GM19023 (cell line): ENCODE measurements around the gene PARD3.

ENCODE experiments used
- ATAC-seq: cut with Tn5 transposase; IDR thresholded peaks from one replicate; pipeline ENCODE4 v1.9.1; 2021; ENCODE audit warnings: mild to moderate bottlenecking, moderate library complexity; ENCODE audit not compliant: unreplicated experiment

The PARD3 gene

DNA sequence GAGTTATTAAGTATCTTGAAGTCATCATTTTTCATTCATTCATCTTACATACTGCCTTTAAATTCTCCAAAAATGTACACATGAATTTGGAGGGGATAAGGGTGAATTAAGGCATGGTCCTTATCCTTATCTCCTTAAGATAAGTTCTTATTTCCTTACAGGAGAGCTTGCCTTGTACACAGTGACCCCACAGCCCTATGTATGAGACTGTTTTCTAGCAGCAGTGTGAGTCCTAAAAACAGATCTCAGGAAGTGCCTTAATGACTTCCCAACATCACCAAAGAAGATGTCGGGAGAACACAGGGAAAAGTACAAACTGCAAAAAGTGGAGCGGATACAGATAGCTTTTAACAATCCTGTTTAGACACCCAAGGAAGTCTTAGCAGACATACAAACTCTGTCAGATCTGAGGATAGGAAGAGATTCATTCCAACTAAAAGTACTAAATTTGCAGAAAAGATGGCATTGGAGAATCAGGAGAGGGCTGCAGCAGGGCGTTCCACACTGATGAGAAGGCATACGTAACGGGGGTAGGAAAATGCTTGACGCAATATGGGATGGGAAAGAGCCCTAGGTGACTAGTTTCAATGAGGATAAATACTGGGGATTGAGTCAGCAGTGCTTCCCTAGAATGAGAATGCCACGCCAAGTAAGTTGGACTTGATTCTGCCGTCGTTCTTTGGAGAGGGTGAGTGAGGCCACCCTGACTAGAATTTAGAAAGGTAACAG lies 570.2 kb downstream of the PARD3 start:
- ATAC-seq, result no peak

DNA sequence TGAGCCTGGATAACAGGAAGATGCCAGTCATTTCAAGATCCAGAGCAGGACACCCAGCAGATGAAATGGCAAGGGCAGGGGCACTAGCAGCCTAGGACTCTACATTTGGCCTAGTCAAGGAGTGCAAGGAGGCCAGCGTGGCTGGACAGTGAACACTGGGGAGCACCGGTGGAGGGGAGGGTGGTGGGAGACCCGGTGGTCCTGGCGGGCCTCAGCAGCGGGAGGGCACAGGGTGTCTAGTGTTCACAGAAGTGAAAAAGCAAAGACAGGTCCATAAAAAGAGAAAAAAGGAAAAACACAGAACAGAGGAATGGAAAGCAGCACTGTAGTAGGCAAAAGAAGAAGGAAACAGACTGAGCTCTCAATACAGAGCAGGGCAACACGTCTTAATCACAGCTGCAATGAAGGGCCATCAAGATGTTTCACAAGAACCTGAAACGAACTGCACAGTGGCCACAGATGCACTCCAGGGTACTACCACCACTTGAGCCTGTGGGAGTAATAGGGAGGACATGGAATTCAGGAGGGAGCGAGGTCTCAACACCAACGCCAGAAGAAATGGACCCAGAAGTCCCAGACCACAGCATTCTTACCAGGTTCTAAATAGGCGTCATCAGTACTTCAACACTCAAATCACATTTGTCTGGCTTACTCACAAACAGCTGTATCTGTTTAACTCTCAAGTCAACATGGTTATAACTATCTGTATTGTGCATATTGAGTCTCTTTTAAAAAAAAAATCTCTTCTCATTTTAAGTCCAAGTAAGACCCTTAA lies 573.7 kb downstream of the PARD3 start:
- ATAC-seq, result no peak

DNA sequence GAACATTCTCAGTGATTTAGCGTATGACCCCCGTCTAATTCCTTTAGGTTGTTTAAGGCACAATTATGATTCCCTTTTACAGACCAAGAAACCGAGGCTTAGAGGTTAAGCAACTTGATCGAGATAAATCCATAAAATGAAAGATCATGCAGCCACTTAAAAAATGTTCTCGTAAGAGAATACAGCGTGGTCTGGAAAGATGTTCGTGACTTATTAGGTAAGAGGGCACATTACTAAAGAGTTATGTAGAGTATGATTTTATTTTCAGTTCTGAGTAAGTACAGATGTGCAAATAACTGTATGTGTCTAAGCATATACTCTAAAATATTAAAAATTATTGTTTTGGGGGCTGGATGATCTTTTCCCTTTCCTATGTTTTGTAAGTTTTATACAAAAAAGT lies 575.1 kb downstream of the PARD3 start:
- ATAC-seq, result no peak

GRCh38 chr10:34237898-34238455 lies 577.1 kb downstream of the PARD3 start:
- no peak for ATAC-seq

GRCh38 chr10:34236931-34237330 lies 578.2 kb downstream of the PARD3 start:
- ATAC-seq, result no peak

- ATAC-seq, result no peak
Measured at GRCh38 chr10:34235164-34235832, 579.8 kb downstream of the PARD3 start.

- no peak for ATAC-seq
Measured at GRCh38 chr10:34232481-34232880, 582.6 kb downstream of the PARD3 start.

DNA sequence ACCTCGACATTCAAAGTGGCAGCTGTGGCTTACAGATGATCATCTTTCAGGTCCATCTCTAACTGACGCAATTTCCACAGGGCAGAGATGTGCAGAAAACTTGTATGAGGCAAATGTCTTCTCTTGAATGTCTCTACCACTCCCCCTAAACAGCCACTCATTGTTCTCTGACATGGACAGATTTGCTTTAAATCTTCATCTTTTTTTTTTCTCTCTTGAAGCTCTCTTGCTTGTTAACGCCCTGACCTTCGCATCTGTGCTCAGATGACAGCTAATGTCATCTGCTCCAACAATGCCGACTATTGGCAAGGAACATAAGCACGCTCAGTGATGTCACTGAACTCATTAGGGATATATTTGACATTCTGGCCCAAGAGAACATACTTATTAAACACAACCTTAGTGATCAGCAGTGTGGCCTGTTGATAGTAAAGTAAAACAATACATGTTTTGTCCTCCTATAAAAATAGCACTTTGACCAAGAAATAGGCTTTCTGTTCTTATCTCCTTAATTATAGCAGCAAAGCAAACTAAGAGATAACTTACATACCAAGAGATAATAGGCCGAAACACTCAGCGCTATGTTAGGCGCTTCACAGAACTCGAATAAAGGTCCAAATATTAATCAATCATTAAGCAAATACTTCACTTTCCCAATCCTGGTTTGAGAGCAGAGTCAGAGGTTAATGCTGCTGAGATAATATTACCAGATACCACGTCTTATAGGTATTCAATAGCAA lies 583.5 kb downstream of the PARD3 start:
- ATAC-seq, result no peak

- no peak for ATAC-seq
Measured at GRCh38 chr10:34229917-34230316, 585.2 kb downstream of the PARD3 start.

- ATAC-seq, result no peak
Measured at GRCh38 chr10:34228066-34228465, 587.0 kb downstream of the PARD3 start.

GRCh38 chr10:34224639-34225038 lies 590.5 kb downstream of the PARD3 start:
- ATAC-seq, result no peak

DNA sequence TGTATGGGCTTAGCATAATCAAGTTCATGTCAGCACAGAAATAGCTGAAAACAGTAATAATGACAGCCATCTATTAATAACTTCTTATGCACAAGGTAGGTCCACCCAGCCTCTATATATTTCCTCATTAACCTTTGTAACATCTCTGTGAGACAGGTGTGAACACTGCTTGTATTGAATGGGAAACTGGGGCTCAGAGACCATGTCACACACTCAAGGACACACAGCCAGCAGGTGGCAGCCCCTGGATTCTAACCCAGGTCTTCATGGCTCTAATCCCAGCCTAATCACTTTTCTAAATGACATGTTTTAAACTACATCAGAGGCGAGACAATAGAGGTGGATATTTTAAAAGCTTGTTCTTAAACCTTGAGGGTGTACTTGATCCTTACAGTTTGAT lies 591.4 kb downstream of the PARD3 start:
- no peak for ATAC-seq

GRCh38 chr10:34222359-34222758 lies 592.7 kb downstream of the PARD3 start:
- ATAC-seq, result no peak

DNA sequence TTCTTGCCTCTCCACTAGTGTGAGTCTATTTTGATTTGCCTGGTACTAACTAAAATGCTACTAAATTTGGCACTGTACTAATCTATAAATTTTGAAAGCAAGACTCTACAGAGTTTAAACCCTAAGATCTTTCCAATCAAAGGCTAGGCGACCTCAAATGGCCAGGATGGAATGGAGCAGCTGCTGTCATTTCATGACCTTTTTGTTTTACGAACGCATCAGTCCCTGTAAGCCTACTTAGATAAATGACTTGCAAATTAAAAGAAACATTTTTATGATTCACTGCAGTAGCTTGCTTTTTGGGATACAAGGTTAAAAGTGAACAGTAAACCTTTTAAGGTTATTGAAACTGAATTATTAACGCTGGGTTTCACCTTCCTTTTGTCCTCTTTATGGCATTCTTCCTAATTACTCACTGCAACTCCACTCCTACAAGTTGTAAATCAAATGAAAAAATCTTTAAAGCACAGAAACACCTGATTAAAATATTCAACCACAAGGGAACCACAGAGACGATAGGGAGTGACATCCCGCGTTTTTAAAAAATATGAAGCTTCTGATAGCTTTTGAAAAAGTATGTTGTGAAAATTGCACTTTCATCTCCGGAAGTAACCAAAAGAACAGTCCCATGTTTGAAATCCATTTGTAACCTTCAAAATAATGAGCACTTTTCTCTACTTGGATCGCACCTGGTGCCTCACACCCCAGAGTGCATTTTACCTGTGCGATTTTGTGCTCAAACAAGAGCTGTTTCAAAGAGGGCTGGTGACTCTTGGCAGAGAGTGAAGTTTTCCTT lies 595.1 kb downstream of the PARD3 start:
- no peak for ATAC-seq

DNA sequence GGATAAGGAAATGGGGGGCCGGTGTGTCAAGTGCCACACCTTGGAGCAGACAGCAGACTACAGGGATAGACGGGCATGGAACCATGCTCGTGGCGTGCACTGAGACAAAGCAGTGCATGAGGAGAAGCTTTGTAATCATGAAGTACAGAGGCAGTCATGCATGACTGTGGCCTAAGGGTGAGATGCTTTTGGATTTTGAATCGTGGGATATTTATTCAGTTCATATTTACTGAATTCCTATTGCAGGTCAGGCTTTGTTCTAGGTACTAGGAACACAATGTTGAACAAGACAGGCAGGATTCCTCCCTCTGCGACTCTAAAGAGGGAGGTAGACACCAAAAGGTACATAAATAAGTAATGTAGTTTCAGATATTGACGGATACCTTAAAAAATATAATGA lies 597.6 kb downstream of the PARD3 start:
- no peak for ATAC-seq

DNA sequence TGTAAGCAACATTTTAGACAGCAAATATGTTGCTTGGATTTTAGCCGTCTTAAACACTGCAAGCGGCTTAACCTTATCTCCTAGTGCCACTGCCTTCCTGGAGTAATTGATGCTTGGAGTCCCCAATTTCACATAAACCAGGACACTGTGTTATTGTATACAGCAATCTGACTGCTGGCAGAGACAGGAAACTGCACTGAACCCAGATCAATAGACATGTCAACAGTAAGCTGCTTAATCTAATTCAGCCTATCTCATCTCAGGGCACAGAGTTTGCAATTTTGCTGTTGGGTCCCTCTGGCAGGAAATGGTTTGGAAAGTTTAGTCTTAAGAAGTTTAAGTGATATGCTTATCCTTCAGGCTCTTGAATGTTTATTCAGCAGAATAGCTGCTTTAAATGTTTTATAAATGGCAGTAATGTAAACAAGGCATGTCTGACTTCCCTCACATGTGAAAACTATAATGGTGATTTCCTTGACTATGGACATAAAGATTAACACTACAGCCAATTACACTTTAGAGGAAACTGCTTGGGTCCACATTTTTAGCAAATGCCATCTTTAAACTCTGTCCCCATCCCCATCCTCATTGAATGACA lies 598.6 kb downstream of the PARD3 start:
- no peak for ATAC-seq

DNA sequence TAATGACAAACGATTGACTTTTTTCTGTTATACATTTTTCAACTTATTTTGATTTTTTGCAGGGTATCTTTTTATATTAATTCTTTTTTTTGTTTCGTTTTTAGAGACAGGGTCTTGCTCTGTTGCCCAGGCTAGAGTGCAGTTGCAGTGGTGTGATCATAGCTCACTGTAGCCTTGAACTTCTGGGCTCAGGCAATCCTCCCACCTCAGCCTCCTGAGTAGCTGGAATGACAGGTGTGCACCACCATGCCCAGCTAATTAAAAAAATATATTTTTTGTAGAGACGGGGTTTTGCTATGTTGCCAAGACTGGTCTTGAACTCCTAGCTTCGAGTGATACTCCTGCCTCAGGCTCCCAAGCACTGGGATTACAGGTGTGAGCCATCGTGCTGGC lies 601.3 kb downstream of the PARD3 start:
- ATAC-seq, result no peak

DNA sequence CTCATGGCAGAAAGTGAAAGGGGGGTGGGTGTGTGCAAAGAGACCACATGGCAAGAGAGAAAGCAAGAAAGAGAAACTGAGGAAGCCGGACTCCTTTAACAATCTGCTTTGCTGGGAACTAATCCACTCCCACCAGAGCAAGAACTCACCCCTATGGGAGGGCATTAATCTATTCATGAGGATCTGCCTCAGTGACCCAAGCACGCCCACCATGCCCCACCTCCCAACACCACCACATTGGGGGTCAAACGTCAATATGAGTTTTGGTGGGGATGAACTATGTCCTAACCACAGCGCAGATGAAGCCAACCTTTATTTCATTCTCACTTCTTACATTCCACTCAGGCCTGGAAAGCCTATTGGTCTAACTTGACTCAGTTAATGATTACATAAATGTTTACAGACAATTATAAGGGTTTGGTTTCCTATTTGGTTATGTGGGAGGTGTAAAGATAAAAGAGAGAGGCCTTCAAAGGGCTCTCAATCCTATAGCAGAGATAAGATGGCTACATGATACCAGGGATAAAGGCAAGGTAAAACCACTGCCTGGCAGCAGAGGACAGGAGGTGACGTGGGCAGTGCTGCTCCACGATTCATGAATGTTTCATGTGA lies 601.8 kb downstream of the PARD3 start:
- ATAC-seq, result no peak

DNA sequence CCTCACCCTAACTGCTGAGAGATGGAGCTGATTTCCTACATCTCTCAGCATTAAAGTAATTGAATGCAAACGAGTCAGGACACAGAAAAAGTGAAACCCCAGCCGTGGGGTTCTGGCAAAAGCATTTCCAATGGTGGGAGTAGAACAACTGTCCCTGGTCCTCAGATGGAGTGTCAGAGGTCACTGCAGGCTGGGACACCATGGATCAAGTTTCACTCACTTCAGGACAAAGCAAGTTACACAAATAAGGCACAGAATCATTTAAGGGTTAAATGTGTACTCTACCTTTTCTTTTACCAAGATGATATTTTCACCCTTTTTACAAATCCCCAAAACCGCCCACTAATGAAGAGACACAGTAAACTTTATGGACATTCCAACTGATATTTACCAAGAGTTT lies 607.8 kb downstream of the PARD3 start:
- no peak for ATAC-seq
